Right cardiac atrium (tissue), 5 donors: ENCODE measurements around the gene TYMS. TPM values are rescaled to one million over a fixed set of nuclear protein-coding genes. Genes with fewer than 3 reads are reported as not detected.
A peak's percentile ranks its signal among the peaks of the same experiment; 100 is the strongest.

Experiments
- ATAC-seq, 2 donors: fragments of 200-7000 bp; cut with Tn5 transposase; one replicate each; pipeline versions ENCODE4 v1.8.0 to v1.9.1; 2020; ENCODE audit warnings: moderate library complexity in 2 of 2, mild to moderate bottlenecking in 1 of 2
- DNase-seq, 3 donors: peaks; one replicate each; pipeline ENCODE4 v3.0.0-alpha.2; 2020
- H3K27ac ChIP-seq: one replicate; pipeline ENCODE4 v1.5.1; 2013; ENCODE audit warnings: mild to moderate bottlenecking, low read length, control low read depth, moderate library complexity
- H3K27me3 ChIP-seq: one replicate; pipeline ENCODE4 v1.6.1; 2013; ENCODE audit not compliant: control insufficient read depth, insufficient read depth
- H3K4me1 ChIP-seq: one replicate; pipeline ENCODE4 v1.6.1; 2013; ENCODE audit warnings: low read length; ENCODE audit not compliant: control insufficient read depth, insufficient read depth
- H3K4me3 ChIP-seq: one replicate; pipeline ENCODE4 v1.5.1; 2013; ENCODE audit warnings: low read length, control low read depth
- H3K9me3 ChIP-seq: one replicate; pipeline ENCODE4 v1.6.1; 2013; ENCODE audit warnings: low read length; ENCODE audit not compliant: control insufficient read depth
- WGBS: extraction: QIAGEN DNeasy Blood & Tissue Kit; methylation state at CpG from one replicate; pipeline ENCODE4 v1.1.7; 2013; 5-methylcytosine and 5-hydroxymethylcytosine counted together
- intact Hi-C, 4 donors: fragments of 100-400 bp; cut with DNase I; formaldehyde crosslinking; loops; one replicate each; pipeline versions ENCODE4 v1.11.0 to v1.14.0; 2022 to 2023
- polyA plus RNA-seq: library from polyadenylated mRNA; stranded (reverse); fragments of 200-250 nt; gene quantifications from one replicate; pipeline ENCODE4 v1.2.3, GENCODE V29; 2013
- total RNA-seq, 4 donors: library from RNA; stranded (reverse); fragmentation: NEBNext Ultra II Directional; extraction: Animal tissue kit (Norgen Biotek cat#: 25700); gene quantifications; one replicate each; pipeline ENCODE4 v1.2.1, GENCODE V29; 2021
- donor health status: healthy with polysubstance abuse.
- donor health status: DM: no; HTN: yes; CAD: no.
- donor health status: DM: no; HTN: no; CAD: no.
- donor health status: DM: no; HTN: yes; CAD: no; lungs with severe emphysema.
- donor health status: DM: yes; HTN: yes; CAD: no.

Gene TYMS
- total and polyA plus RNA-seq, 5 donors, result 1.4 to 6.6 (median 2.0) TPM

GRCh38 chr18:621291-622043, 36.0 kb upstream of the TYMS start:
- 35% methylated on average over 7 of the region's 7 CpGs for WGBS
- Histone ChIP-seq H3K27ac (no peak overlapping the region), H3K9me3 (no peaks in the 10 kb centered on the region), H3K4me1 (no peaks in the 10 kb centered on the region), H3K27me3 (no peaks in the 10 kb centered on the region), H3K4me3 (no peak overlapping the region)
- intact Hi-C loops, result loop anchor here in 2 of 4 donors (5.0 to 10.0 kb wide), 3 partner anchors 83 to 216 kb away; no protein-coding TSS in a partner anchor
- DNase-seq (no peak), ATAC-seq (no peak)

- Histone ChIP-seq H3K4me3 (no peak overlapping the region), H3K9me3 (no peaks in the 10 kb centered on the region), H3K4me1 (no peaks in the 10 kb centered on the region), H3K27me3 (no peaks in the 10 kb centered on the region), H3K27ac (no peak overlapping the region)
- no peak for DNase-seq
- no peak for ATAC-seq
- 49% methylated on average over 6 of the region's 6 CpGs for WGBS
- intact Hi-C loops, result loop anchor here in 2 of 4 donors (5.0 to 10.0 kb wide), 3 partner anchors 83 to 215 kb away; no protein-coding TSS in a partner anchor
Measured at GRCh38 chr18:622289-622688, 35.2 kb upstream of the TYMS start.

- H3K4me1 ChIP-seq, result no peaks in the 10 kb centered on the region
- no peaks in the 10 kb centered on the region for H3K9me3 ChIP-seq
- intact Hi-C loops, result loop anchor here in 2 of 4 donors (5.0 to 10.0 kb wide), 3 partner anchors 81 to 213 kb away; no protein-coding TSS in a partner anchor
- no peak overlapping the region for H3K4me3 ChIP-seq
- no peak overlapping the region for H3K27ac ChIP-seq
- H3K27me3 ChIP-seq, result no peaks in the 10 kb centered on the region
- ATAC-seq, result peak; percentile 72 to 79
- peak; percentile 61 to 86 (median 70) for DNase-seq
- WGBS, result 61% methylated on average over 11 of the region's 11 CpGs
Measured at GRCh38 chr18:623761-624620, 33.5 kb upstream of the TYMS start.

GRCh38 chr18:627231-627630, 30.2 kb upstream of the TYMS start:
- WGBS, result 56% methylated on average over 2 of the region's 2 CpGs
- intact Hi-C loops, result loop anchor here in 2 of 4 donors (5.0 to 10.0 kb wide), 2 partner anchors 78 to 210 kb away; no protein-coding TSS in a partner anchor
- ATAC-seq (no peak), DNase-seq (no peak)
- Histone ChIP-seq H3K4me1 (no peaks in the 10 kb centered on the region), H3K9me3 (no peaks in the 10 kb centered on the region), H3K27me3 (no peaks in the 10 kb centered on the region), H3K4me3 (no peak overlapping the region), H3K27ac (no peak overlapping the region)

- intact Hi-C loops, result loop anchor here in 2 of 4 donors (5.0 to 10.0 kb wide), 2 partner anchors 75 to 208 kb away; no protein-coding TSS in a partner anchor
- 84% methylated on average over 6 of the region's 6 CpGs for WGBS
- Histone ChIP-seq H3K4me3 (no peak overlapping the region), H3K4me1 (no peaks in the 10 kb centered on the region), H3K27me3 (no peaks in the 10 kb centered on the region), H3K27ac (no peak overlapping the region), H3K9me3 (no peaks in the 10 kb centered on the region)
- DNase-seq, result no peak
- ATAC-seq, result no peak
Measured at GRCh38 chr18:629269-630150, 27.9 kb upstream of the TYMS start.

GRCh38 chr18:631560-631959, 25.9 kb upstream of the TYMS start:
- Histone ChIP-seq H3K27me3 (no peaks in the 10 kb centered on the region), H3K27ac (no peak overlapping the region), H3K4me1 (no peaks in the 10 kb centered on the region), H3K9me3 (no peaks in the 10 kb centered on the region), H3K4me3 (no peak overlapping the region)
- ATAC-seq (no peak), DNase-seq (no peak)
- intact Hi-C loops, result no loop called here

- DNase-seq, result no peak
- H3K27ac ChIP-seq, result no peak overlapping the region
- H3K4me3 ChIP-seq, result no peak overlapping the region
- ATAC-seq, result no peak
- no peaks in the 10 kb centered on the region for H3K27me3 ChIP-seq
- intact Hi-C loops, result no loop called here
- no peaks in the 10 kb centered on the region for H3K9me3 ChIP-seq
- no peaks in the 10 kb centered on the region for H3K4me1 ChIP-seq
- WGBS, result 69% methylated on average over 2 of the region's 2 CpGs
Measured at GRCh38 chr18:634551-635045, 22.9 kb upstream of the TYMS start.

GRCh38 chr18:635171-635570, 22.3 kb upstream of the TYMS start:
- 67% methylated on average over 8 of the region's 8 CpGs for WGBS
- no peak for ATAC-seq
- H3K27ac ChIP-seq, result no peak overlapping the region
- no peak for DNase-seq
- no peak overlapping the region for H3K4me3 ChIP-seq
- no peaks in the 10 kb centered on the region for H3K9me3 ChIP-seq
- intact Hi-C loops, result no loop called here
- H3K4me1 ChIP-seq, result no peaks in the 10 kb centered on the region
- H3K27me3 ChIP-seq, result no peaks in the 10 kb centered on the region

- H3K27ac ChIP-seq, result no peak overlapping the region
Measured at GRCh38 chr18:641224-641623, 16.2 kb upstream of the TYMS start.

GRCh38 chr18:644395-645004, 13.0 kb upstream of the TYMS start:
- no peaks in the 10 kb centered on the region for H3K9me3 ChIP-seq
- ATAC-seq (no peak), DNase-seq (no peak)
- no peak overlapping the region for H3K27ac ChIP-seq
- H3K4me3 ChIP-seq, result no peak overlapping the region
- WGBS, result 39% methylated on average over 2 of the region's 2 CpGs
- intact Hi-C loops, result no loop called here
- no peaks in the 10 kb centered on the region for H3K4me1 ChIP-seq
- H3K27me3 ChIP-seq, result no peaks in the 10 kb centered on the region

More at GRCh38 chr18:641224-641623, 16.2 kb upstream of the TYMS start:
- 90% methylated on average over 6 of the region's 6 CpGs for WGBS
- Histone ChIP-seq H3K27me3 (no peaks in the 10 kb centered on the region), H3K4me3 (no peak overlapping the region), H3K9me3 (no peaks in the 10 kb centered on the region), H3K4me1 (no peaks in the 10 kb centered on the region)
- ATAC-seq, result no peak
- no peak for DNase-seq
- intact Hi-C loops, result no loop called here
